IMR-90 (cell line): ENCODE measurements around the gene PARVB. TPM values are rescaled to one million over a fixed set of nuclear protein-coding genes. Genes with fewer than 3 reads are reported as not detected.

Experiments
- ATAC-seq: fragments of 200-7000 bp; cut with Tn5 transposase; 2 replicates; pipeline ENCODE4 v1.9.1; 2020; ENCODE audit warnings: low read depth, mild to moderate bottlenecking, moderate library complexity
- BruUV-seq: library from RNA; stranded (reverse); fragments of 400-500 nt; replicated peaks from 2 replicates; lab custom pipeline; 2021; lab: Mats Ljungman, UMichigan
- CTCF ChIA-PET: fragments of 300-600 bp; formaldehyde crosslinking; extraction: SDS; loops from one replicate; lab custom pipeline; 2021; ENCODE audit warnings: antibody characterized with exemption; lab: Yijun Ruan, JAX
- POLR2A ChIA-PET: fragments of 300-600 bp; sonication (Branson Sonifier 250); formaldehyde crosslinking; loops from one replicate; lab custom pipeline; 2022; ENCODE audit warnings: antibody characterized with exemption; ENCODE audit not compliant: unreplicated experiment; lab: Charles Lee
- DNase-seq: peaks from one replicate; pipeline ENCODE4 v3.0.0; 2013
- H2AFZ ChIP-seq: replicated peaks from 2 replicates; pipeline ENCODE3; 2013; ENCODE audit warnings: low read length, mild to moderate bottlenecking; ENCODE audit not compliant: poor library complexity
- H2AK5ac ChIP-seq: 2 replicates; pipeline ENCODE4 v1.6.1; 2013; ENCODE audit warnings: low read depth, low read length, inconsistent platforms
- H2AK9ac ChIP-seq: replicated peaks from 2 replicates; pipeline ENCODE3; 2013; ENCODE audit warnings: mild to moderate bottlenecking, low read depth, low read length, moderate library complexity; ENCODE audit not compliant: poor library complexity
- H2BK120ac ChIP-seq: 2 replicates; pipeline ENCODE4 v1.6.1; 2013; ENCODE audit warnings: low read depth, low read length, inconsistent platforms
- H2BK15ac ChIP-seq: 3 replicates; pipeline ENCODE4 v1.6.1; 2013; ENCODE audit warnings: low read depth, low read length, inconsistent platforms
- H2BK20ac ChIP-seq: 2 replicates; pipeline ENCODE4 v1.6.1; 2013; ENCODE audit warnings: low read depth, mild to moderate bottlenecking, inconsistent platforms, low read length, moderate library complexity
- H2BK5ac ChIP-seq: 2 replicates; pipeline ENCODE4 v1.6.1; 2013; ENCODE audit warnings: mild to moderate bottlenecking, low read depth, low read length, inconsistent platforms; ENCODE audit not compliant: poor library complexity, severe bottlenecking
- H3K14ac ChIP-seq: replicated peaks from 2 replicates; pipeline ENCODE4 v1.6.1; 2013; ENCODE audit warnings: low read depth, low read length, inconsistent platforms
- H3K18ac ChIP-seq: 2 replicates; pipeline ENCODE4 v1.6.1; 2013; ENCODE audit warnings: low read depth, low read length, control low read depth
- H3K23ac ChIP-seq: 2 replicates; pipeline ENCODE4 v1.6.1; 2013; ENCODE audit warnings: low read depth, low read length, inconsistent platforms
- H3K27ac ChIP-seq: 2 replicates; pipeline ENCODE4 v1.5.1; 2013; ENCODE audit warnings: mild to moderate bottlenecking, control low read depth, low read length; ENCODE audit not compliant: insufficient read depth
- H3K27me3 ChIP-seq: 2 replicates; pipeline ENCODE4 v1.6.1; 2013; ENCODE audit warnings: low read length; ENCODE audit not compliant: control insufficient read depth, insufficient read depth
- H3K36me3 ChIP-seq: 2 replicates; pipeline ENCODE4 v1.6.1; 2013; ENCODE audit warnings: low read length, mixed read lengths; ENCODE audit not compliant: control insufficient read depth, insufficient read depth
- H3K4ac ChIP-seq: 2 replicates; pipeline ENCODE4 v1.6.1; 2013; ENCODE audit warnings: low read depth, low read length, inconsistent platforms
- H3K4me1 ChIP-seq: 2 replicates; pipeline ENCODE4 v1.6.1; 2013; ENCODE audit warnings: low read length, mixed read lengths; ENCODE audit not compliant: control insufficient read depth, insufficient read depth
- H3K4me2 ChIP-seq: 2 replicates; pipeline ENCODE4 v1.6.1; 2013; ENCODE audit warnings: low read depth, mild to moderate bottlenecking, control low read depth, low read length, moderate library complexity
- H3K4me3 ChIP-seq: 2 replicates; pipeline ENCODE4 v1.5.1; 2013; ENCODE audit warnings: low read depth, mild to moderate bottlenecking, control low read depth, low read length, moderate library complexity; ENCODE audit not compliant: insufficient read depth
- H3K56ac ChIP-seq: 2 replicates; pipeline ENCODE4 v1.6.1; 2013; ENCODE audit warnings: low read length, inconsistent platforms; ENCODE audit not compliant: insufficient read depth; ENCODE audit errors: extremely low read depth
- H3K79me1 ChIP-seq, 2 experiments: 2 replicates each; pipeline ENCODE4 v1.6.1; 2013; ENCODE audit warnings: low read length in 2 of 2, inconsistent platforms in 1 of 2, low read depth in 1 of 2
- H3K9ac ChIP-seq: 2 replicates; pipeline ENCODE4 v1.6.1; 2013; ENCODE audit warnings: low read depth, low read length, control low read depth
- H3K9me1 ChIP-seq: 2 replicates; pipeline ENCODE4 v1.6.1; 2013; ENCODE audit warnings: low read length, inconsistent platforms; ENCODE audit not compliant: insufficient read depth
- H3K9me3 ChIP-seq: 2 replicates; pipeline ENCODE4 v1.6.1; 2013; ENCODE audit warnings: low read length; ENCODE audit not compliant: control insufficient read depth, insufficient read depth
- H4K20me1 ChIP-seq: 2 replicates; pipeline ENCODE4 v1.6.1; 2013; ENCODE audit warnings: low read length, inconsistent platforms; ENCODE audit not compliant: insufficient read depth
- H4K5ac ChIP-seq: 2 replicates; pipeline ENCODE4 v1.6.1; 2013; ENCODE audit warnings: mild to moderate bottlenecking, low read depth, low read length, control low read depth
- H4K8ac ChIP-seq, 2 experiments: 2 replicates each; pipeline ENCODE4 v1.6.1; 2013; ENCODE audit warnings: low read depth in 2 of 2, low read length in 2 of 2, control low read depth in 1 of 2, inconsistent platforms in 1 of 2
- H4K91ac ChIP-seq: 2 replicates; pipeline ENCODE4 v1.6.1; 2013; ENCODE audit warnings: low read depth, low read length, inconsistent platforms; ENCODE audit not compliant: insufficient read depth
- BHLHE40 ChIP-seq: fragments of 150-350 bp; IDR thresholded peaks from 2 replicates; pipeline ENCODE4 v1.6.1; 2016; ENCODE audit warnings: mild to moderate bottlenecking, low read depth, low read length
- CHD1 ChIP-seq: IDR thresholded peaks from 2 replicates; pipeline ENCODE4 v1.6.1; 2012; ENCODE audit warnings: low read depth, low read length, improper control_type of control experiment
- FOS ChIP-seq: fragments of 150-350 bp; IDR thresholded peaks from 2 replicates; pipeline ENCODE4 v1.6.1; 2016; ENCODE audit warnings: low read depth, low read length
- MAFK ChIP-seq: IDR thresholded peaks from 2 replicates; pipeline ENCODE4 v1.6.1; 2012; ENCODE audit warnings: low read depth, low read length, improper control_type of control experiment
- POLR2A ChIP-seq: IDR thresholded peaks from 2 replicates; pipeline ENCODE4 v1.6.1; 2012; ENCODE audit warnings: mild to moderate bottlenecking, low read depth, low read length
- RCOR1 ChIP-seq: IDR thresholded peaks from 2 replicates; pipeline ENCODE4 v1.6.1; 2012; ENCODE audit warnings: mild to moderate bottlenecking, low read length, improper control_type of control experiment; ENCODE audit not compliant: insufficient replicate concordance
- WGBS, 2 experiments: methylation state at CpG; one replicate each; pipeline versions ENCODE4 v1.1.5 to v1.1.7; 2013; ENCODE audit warnings: missing lambda C conversion rate in 2 of 2; ENCODE audit not compliant: insufficient read length in 1 of 2; ENCODE audit errors: extremely low coverage in 2 of 2; 5-methylcytosine and 5-hydroxymethylcytosine counted together
- dilution Hi-C: fragments of 300-500 bp; cut with HindIII; formaldehyde crosslinking; loops from one replicate; pipeline ENCODE4 v1.14.3; 2018; ENCODE audit warnings: low sequenced_read_pairs; ENCODE audit not compliant: unreplicated experiment
- in situ Hi-C: fragments of 300-500 bp; cut with MboI; formaldehyde crosslinking; loops from 3 replicates; pipeline ENCODE4 v1.14.3; 2019; ENCODE audit warnings: low sequenced_read_pairs, inconsistent platforms, mixed read lengths
- intact Hi-C: fragments of 100-400 bp; cut with micrococcal nuclease; formaldehyde crosslinking; loops from 2 replicates; pipeline ENCODE4 v1.10.0; 2022
- polyA plus RNA-seq, 3 experiments: library from polyadenylated mRNA; depleted of rRNA; stranded (reverse); fragments of >200 nt; gene quantifications; 2 replicates each; pipeline ENCODE4 v1.2.3, GENCODE V29; 2012; ENCODE audit warnings: low replicate concordance in 1 of 3
- total RNA-seq: library from RNA; depleted of rRNA; stranded (reverse); fragments of >200 nt; gene quantifications from 2 replicates; pipeline ENCODE4 v1.2.3, GENCODE V29; 2012
- TF ChIP-seq, protein P1 (sequence below): fragments of 150-350 bp; IDR thresholded peaks from 2 replicates; pipeline ENCODE4 v1.6.1; 2016; ENCODE audit warnings: low read depth, mild to moderate bottlenecking, low read length, moderate library complexity, borderline replicate concordance
- TF ChIP-seq, protein P2 (sequence below): conservative IDR thresholded peaks from 2 replicates; pipeline ENCODE4 v1.5.1; 2012; ENCODE audit warnings: mild to moderate bottlenecking, low read depth, low read length, improper control_type of control experiment

The PARVB gene
- total and polyA plus RNA-seq, 2 of the 4 experiments (the other 2 are of a cell fraction): 44.3 to 53.9 TPM

DNA sequence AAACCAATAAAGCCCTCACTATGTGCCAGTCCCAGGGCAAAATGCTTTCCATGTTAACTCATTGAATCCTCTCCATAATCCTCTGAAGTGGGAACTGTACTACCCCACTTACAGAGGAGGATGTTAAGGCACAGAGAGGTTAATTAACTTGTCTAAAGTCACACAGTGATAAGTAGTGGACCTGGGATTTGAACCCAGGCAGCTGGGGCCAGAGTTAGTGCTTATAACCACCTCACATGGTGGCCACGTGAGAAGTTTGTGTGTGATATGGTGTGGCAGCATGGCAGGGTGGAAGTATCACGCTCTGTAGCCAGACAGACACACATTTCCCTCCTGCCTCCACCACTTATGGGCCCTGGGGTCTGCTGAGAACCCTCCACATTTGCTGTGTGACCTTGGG, 173.2 kb downstream of the PARVB start:
- no peak overlapping the region for H3K4me3 ChIP-seq
- H3K9ac ChIP-seq: no peak overlapping the region
- no peak overlapping the region for H3K56ac ChIP-seq
- H4K8ac ChIP-seq: no peak overlapping the region
- peaks cover 35% of the 10 kb centered on the region for H3K27me3 ChIP-seq
- no peak overlapping the region for H2BK15ac ChIP-seq
- H3K36me3 ChIP-seq: no peaks in the 10 kb centered on the region
- ATAC-seq (no peak), DNase-seq (no peak)
- no peak overlapping the region for H3K27ac ChIP-seq
- dilution Hi-C loops: no loop called here
- no TSS peak for BruUV-seq
- no peak overlapping the region for H2BK120ac ChIP-seq
- WGBS, 2 experiments: no CpG with 5 or more reads among the region's 2 CpGs
- H3K18ac ChIP-seq: no peak overlapping the region
- in situ Hi-C loops: no loop called here
- no peaks in the 10 kb centered on the region for H3K9me3 ChIP-seq
- H2AK5ac ChIP-seq: no peak overlapping the region
- no peak overlapping the region for H3K4ac ChIP-seq
- intact Hi-C loops: no loop called here
- H2AK9ac ChIP-seq: no peak overlapping the region
- H4K20me1 ChIP-seq: no peaks in the 10 kb centered on the region
- no peaks in the 10 kb centered on the region for H3K79me1 ChIP-seq
- H2BK20ac ChIP-seq: no peak overlapping the region
- peaks cover 10% of the 10 kb centered on the region for H3K9me1 ChIP-seq
- H3K14ac ChIP-seq: no peak overlapping the region
- no peak overlapping the region for H3K23ac ChIP-seq
- H3K4me2 ChIP-seq: no peak overlapping the region
- peaks cover 19% of the 10 kb centered on the region for H3K4me1 ChIP-seq
- no peak overlapping the region for H4K91ac ChIP-seq
- TF ChIP-seq FOS: no peak
- TF ChIP-seq, protein P1, sequence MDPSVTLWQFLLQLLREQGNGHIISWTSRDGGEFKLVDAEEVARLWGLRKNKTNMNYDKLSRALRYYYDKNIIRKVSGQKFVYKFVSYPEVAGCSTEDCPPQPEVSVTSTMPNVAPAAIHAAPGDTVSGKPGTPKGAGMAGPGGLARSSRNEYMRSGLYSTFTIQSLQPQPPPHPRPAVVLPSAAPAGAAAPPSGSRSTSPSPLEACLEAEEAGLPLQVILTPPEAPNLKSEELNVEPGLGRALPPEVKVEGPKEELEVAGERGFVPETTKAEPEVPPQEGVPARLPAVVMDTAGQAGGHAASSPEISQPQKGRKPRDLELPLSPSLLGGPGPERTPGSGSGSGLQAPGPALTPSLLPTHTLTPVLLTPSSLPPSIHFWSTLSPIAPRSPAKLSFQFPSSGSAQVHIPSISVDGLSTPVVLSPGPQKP: no peak
- TF ChIP-seq BHLHE40: no peak
- no peak for TF ChIP-seq RCOR1
- TF ChIP-seq CHD1: no peak
- TF ChIP-seq, protein P2, sequence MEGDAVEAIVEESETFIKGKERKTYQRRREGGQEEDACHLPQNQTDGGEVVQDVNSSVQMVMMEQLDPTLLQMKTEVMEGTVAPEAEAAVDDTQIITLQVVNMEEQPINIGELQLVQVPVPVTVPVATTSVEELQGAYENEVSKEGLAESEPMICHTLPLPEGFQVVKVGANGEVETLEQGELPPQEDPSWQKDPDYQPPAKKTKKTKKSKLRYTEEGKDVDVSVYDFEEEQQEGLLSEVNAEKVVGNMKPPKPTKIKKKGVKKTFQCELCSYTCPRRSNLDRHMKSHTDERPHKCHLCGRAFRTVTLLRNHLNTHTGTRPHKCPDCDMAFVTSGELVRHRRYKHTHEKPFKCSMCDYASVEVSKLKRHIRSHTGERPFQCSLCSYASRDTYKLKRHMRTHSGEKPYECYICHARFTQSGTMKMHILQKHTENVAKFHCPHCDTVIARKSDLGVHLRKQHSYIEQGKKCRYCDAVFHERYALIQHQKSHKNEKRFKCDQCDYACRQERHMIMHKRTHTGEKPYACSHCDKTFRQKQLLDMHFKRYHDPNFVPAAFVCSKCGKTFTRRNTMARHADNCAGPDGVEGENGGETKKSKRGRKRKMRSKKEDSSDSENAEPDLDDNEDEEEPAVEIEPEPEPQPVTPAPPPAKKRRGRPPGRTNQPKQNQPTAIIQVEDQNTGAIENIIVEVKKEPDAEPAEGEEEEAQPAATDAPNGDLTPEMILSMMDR: no peak
- TF ChIP-seq MAFK: no peak
- TF ChIP-seq POLR2A: no peak
- H2BK5ac ChIP-seq: no peak overlapping the region
- CTCF ChIA-PET: no interaction called here
- POLR2A ChIA-PET: no interaction called here
- H2AFZ ChIP-seq: no peak overlapping the region
- H4K5ac ChIP-seq: no peak overlapping the region
